ENCODE data around the gene CAMK1D.

- no peak for TF ChIP-seq POLR2A (IDR thresholded peaks at IDR 0.05)
- TF ChIP-seq, protein P1, sequence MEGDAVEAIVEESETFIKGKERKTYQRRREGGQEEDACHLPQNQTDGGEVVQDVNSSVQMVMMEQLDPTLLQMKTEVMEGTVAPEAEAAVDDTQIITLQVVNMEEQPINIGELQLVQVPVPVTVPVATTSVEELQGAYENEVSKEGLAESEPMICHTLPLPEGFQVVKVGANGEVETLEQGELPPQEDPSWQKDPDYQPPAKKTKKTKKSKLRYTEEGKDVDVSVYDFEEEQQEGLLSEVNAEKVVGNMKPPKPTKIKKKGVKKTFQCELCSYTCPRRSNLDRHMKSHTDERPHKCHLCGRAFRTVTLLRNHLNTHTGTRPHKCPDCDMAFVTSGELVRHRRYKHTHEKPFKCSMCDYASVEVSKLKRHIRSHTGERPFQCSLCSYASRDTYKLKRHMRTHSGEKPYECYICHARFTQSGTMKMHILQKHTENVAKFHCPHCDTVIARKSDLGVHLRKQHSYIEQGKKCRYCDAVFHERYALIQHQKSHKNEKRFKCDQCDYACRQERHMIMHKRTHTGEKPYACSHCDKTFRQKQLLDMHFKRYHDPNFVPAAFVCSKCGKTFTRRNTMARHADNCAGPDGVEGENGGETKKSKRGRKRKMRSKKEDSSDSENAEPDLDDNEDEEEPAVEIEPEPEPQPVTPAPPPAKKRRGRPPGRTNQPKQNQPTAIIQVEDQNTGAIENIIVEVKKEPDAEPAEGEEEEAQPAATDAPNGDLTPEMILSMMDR (IDR thresholded peaks at IDR 0.05) = no peak
Observed at GRCh38 chr10:12826800-12827372, 477.5 kb downstream of the CAMK1D start.

Data from right lobe of liver (tissue), 4 donors.